HEK293 (cell line): ENCODE measurements around the gene DHDH.

Source experiments
- GLIS2 ChIP-seq: fragments of 450-650 bp; formaldehyde crosslinking; IDR thresholded peaks from 2 replicates; pipeline ENCODE4 v1.5.1; 2016; ENCODE audit warnings: missing biosample characterization, missing genetic modification characterization
- HOXA7 ChIP-seq: sonication (generic); formaldehyde crosslinking; IDR thresholded peaks from 2 replicates; pipeline ENCODE4 v1.8.1; 2022; ENCODE audit warnings: missing genetic modification reagents, borderline replicate concordance
- HOXD13 ChIP-seq: sonication (generic); formaldehyde crosslinking; IDR thresholded peaks from 2 replicates; pipeline ENCODE4 v1.8.0; 2022; ENCODE audit warnings: missing genetic modification reagents, borderline replicate concordance
- KLF16 ChIP-seq: fragments of 450-650 bp; formaldehyde crosslinking; IDR thresholded peaks from 2 replicates; pipeline ENCODE4 v1.5.1; 2017; ENCODE audit warnings: missing biosample characterization, missing genetic modification characterization
- OSR2 ChIP-seq: fragments of 450-650 bp; formaldehyde crosslinking; IDR thresholded peaks from 2 replicates; pipeline ENCODE4 v1.5.1; 2016; ENCODE audit warnings: missing biosample characterization, missing genetic modification characterization
- RBAK ChIP-seq: fragments of 450-650 bp; formaldehyde crosslinking; IDR thresholded peaks from 2 replicates; pipeline ENCODE4 v1.5.1; 2016; ENCODE audit warnings: missing biosample characterization, missing genetic modification characterization
- SCRT1 ChIP-seq: fragments of 450-650 bp; formaldehyde crosslinking; IDR thresholded peaks from 2 replicates; pipeline ENCODE4 v1.5.1; 2016; ENCODE audit warnings: missing biosample characterization, missing genetic modification characterization, borderline replicate concordance
- TRIM28 ChIP-seq: IDR thresholded peaks from 2 replicates; pipeline ENCODE4 v1.6.1; 2011; ENCODE audit warnings: low read length, control low read depth, borderline replicate concordance
- ZBTB1 ChIP-seq: fragments of 450-650 bp; formaldehyde crosslinking; IDR thresholded peaks from 2 replicates; pipeline ENCODE4 v1.5.1; 2016; ENCODE audit warnings: missing biosample characterization, missing genetic modification characterization
- ZEB2 ChIP-seq: fragments of 450-650 bp; formaldehyde crosslinking; IDR thresholded peaks from 2 replicates; pipeline ENCODE4 v1.5.1; 2016; ENCODE audit warnings: missing biosample characterization, missing genetic modification characterization
- ZNF112 ChIP-seq: fragments of 450-650 bp; formaldehyde crosslinking; IDR thresholded peaks from 2 replicates; pipeline ENCODE4 v1.5.0; 2017; ENCODE audit warnings: missing biosample characterization, missing genetic modification characterization
- ZNF146 ChIP-seq: fragments of 450-650 bp; formaldehyde crosslinking; IDR thresholded peaks from 2 replicates; pipeline ENCODE4 v1.5.1; 2016; ENCODE audit warnings: missing biosample characterization, missing genetic modification characterization
- ZNF184 ChIP-seq: fragments of 450-650 bp; IDR thresholded peaks from 2 replicates; pipeline ENCODE4 v1.5.1; 2018; ENCODE audit warnings: missing biosample characterization, mild to moderate bottlenecking, missing genetic modification characterization
- ZNF214 ChIP-seq: fragments of 450-650 bp; formaldehyde crosslinking; IDR thresholded peaks from 2 replicates; pipeline ENCODE4 v1.5.1; 2017; ENCODE audit warnings: missing biosample characterization, mild to moderate bottlenecking, missing genetic modification characterization, borderline replicate concordance
- ZNF24 ChIP-seq: fragments of 450-650 bp; formaldehyde crosslinking; IDR thresholded peaks from 2 replicates; pipeline ENCODE4 v1.5.1; 2016; ENCODE audit warnings: missing biosample characterization, missing genetic modification characterization
- ZNF274 ChIP-seq, 2 experiments: fragments of 200-500 bp in 1 of 2; fragments of 450-650 bp in 1 of 2; sonication (Bioruptor generic) in 1 of 2; formaldehyde crosslinking in 1 of 2; IDR thresholded peaks; 2 replicates each; pipeline versions ENCODE4 v1.5.1 to v1.6.1; 2014 to 2016; ENCODE audit warnings: borderline replicate concordance in 1 of 2, inconsistent platforms in 1 of 2, low read length in 1 of 2, missing biosample characterization in 1 of 2, missing genetic modification characterization in 1 of 2
- ZNF394 ChIP-seq: fragments of 450-650 bp; formaldehyde crosslinking; IDR thresholded peaks from 2 replicates; pipeline ENCODE4 v1.5.1; 2016; ENCODE audit warnings: missing biosample characterization, missing genetic modification characterization, mild to moderate bottlenecking, moderate library complexity, borderline replicate concordance
- ZNF404 ChIP-seq: fragments of 450-650 bp; formaldehyde crosslinking; IDR thresholded peaks from 2 replicates; pipeline ENCODE4 v1.5.1; 2017; ENCODE audit warnings: missing biosample characterization, missing genetic modification characterization
- ZNF416 ChIP-seq: fragments of 450-650 bp; formaldehyde crosslinking; IDR thresholded peaks from 2 replicates; pipeline ENCODE4 v1.5.1; 2016; ENCODE audit warnings: missing biosample characterization, missing genetic modification characterization
- ZNF548 ChIP-seq: fragments of 450-650 bp; formaldehyde crosslinking; IDR thresholded peaks from 2 replicates; pipeline ENCODE4 v1.5.1; 2016; ENCODE audit warnings: missing biosample characterization, missing genetic modification characterization
- ZNF555 ChIP-seq: fragments of 450-650 bp; formaldehyde crosslinking; conservative IDR thresholded peaks from 2 replicates; pipeline ENCODE4 v1.5.1; 2017; ENCODE audit warnings: missing biosample characterization, mild to moderate bottlenecking, missing genetic modification characterization, inconsistent platforms
- ZNF791 ChIP-seq: fragments of 450-650 bp; formaldehyde crosslinking; IDR thresholded peaks from 2 replicates; pipeline ENCODE4 v1.5.1; 2016; ENCODE audit warnings: missing biosample characterization, missing genetic modification characterization
- ZNF843 ChIP-seq: fragments of 450-650 bp; formaldehyde crosslinking; IDR thresholded peaks from 2 replicates; pipeline ENCODE4 v1.5.1; 2016; ENCODE audit warnings: missing biosample characterization, missing genetic modification characterization
- TF ChIP-seq, protein P1 (sequence below): fragments of 450-650 bp; formaldehyde crosslinking; IDR thresholded peaks from 2 replicates; pipeline ENCODE4 v1.5.1; 2016; ENCODE audit warnings: missing biosample characterization, missing genetic modification characterization
- TF ChIP-seq, protein P2 (sequence below): fragments of 450-650 bp; formaldehyde crosslinking; IDR thresholded peaks from 2 replicates; pipeline ENCODE4 v1.5.1; 2017; ENCODE audit warnings: missing biosample characterization, missing genetic modification characterization
- TF ChIP-seq, protein P3 (sequence below): fragments of 450-650 bp; IDR thresholded peaks from 2 replicates; pipeline ENCODE4 v1.5.1; 2018; ENCODE audit warnings: missing biosample characterization, mild to moderate bottlenecking, missing genetic modification characterization
- TF ChIP-seq, protein P4 (sequence below): fragments of 450-650 bp; formaldehyde crosslinking; IDR thresholded peaks from 2 replicates; pipeline ENCODE4 v1.5.1; 2016; ENCODE audit warnings: missing biosample characterization, missing genetic modification characterization
- TF ChIP-seq, protein P5 (sequence below): fragments of 450-650 bp; formaldehyde crosslinking; IDR thresholded peaks from 2 replicates; pipeline ENCODE4 v1.5.1; 2017; ENCODE audit warnings: missing biosample characterization, missing genetic modification characterization
- TF ChIP-seq, protein P6 (sequence below): fragments of 450-650 bp; formaldehyde crosslinking; IDR thresholded peaks from 2 replicates; pipeline ENCODE4 v1.5.1; 2016; ENCODE audit warnings: missing biosample characterization, missing genetic modification characterization

The DHDH gene

DNA sequence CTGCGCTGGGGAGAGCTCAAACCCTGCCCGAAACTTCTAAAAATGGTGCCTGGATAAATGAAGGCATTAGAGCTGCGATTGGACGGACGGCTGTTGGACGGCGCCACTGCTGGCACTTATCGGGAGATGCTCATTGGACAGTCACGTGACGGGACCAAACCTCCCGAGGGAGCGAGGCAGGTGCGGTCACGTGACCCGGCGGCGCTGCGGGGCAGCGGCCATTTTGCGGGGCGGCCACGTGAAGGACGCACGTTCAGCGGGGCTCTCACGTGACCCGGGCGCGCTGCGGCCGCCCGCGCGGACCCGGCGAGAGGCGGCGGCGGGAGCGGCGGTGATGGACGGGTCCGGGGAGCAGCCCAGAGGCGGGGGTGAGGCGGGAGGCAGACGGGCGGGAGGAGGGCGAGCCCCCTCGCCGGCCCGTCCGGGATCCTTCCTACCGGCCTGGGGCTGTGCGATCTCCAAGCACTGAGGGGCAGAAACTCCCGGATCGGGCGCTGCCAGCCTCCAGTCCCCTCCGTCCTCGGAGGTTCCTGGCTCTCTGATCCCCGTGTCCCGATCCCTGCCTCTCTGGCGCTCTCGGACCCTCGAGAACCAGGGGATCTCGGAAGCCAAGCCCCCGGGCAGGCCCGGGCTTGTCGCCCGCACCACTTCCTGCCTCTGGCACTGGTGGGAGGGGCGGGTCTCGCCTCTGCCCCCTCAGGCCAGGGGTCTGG is 21.3 kb downstream of the DHDH start, which contains the start of gene BAX (continued):
- no peak for TF ChIP-seq HOXD13 (CRISPR knock-in tag)
- TF ChIP-seq OSR2 (tag by site-specific recombination): 0 out of 2 replicates have a peak, but pooled peaks have one; percentile 40
- no peak for TF ChIP-seq TRIM28
- peak; percentile 27; the same call in 1 of the 2 replicates for TF ChIP-seq ZNF791
- TF ChIP-seq ZNF214 (tag by site-specific recombination): no peak
- peak; percentile 62 for TF ChIP-seq KLF16 (tag by site-specific recombination)
- TF ChIP-seq ZNF274 (IDR thresholded peaks at IDR 0.05; ENCODE audit: low read length): no peak
- no peak for TF ChIP-seq ZNF274 (tag by site-specific recombination; IDR thresholded peaks at IDR 0.05; ENCODE audit: borderline replicate concordance)
- TF ChIP-seq, protein P1, sequence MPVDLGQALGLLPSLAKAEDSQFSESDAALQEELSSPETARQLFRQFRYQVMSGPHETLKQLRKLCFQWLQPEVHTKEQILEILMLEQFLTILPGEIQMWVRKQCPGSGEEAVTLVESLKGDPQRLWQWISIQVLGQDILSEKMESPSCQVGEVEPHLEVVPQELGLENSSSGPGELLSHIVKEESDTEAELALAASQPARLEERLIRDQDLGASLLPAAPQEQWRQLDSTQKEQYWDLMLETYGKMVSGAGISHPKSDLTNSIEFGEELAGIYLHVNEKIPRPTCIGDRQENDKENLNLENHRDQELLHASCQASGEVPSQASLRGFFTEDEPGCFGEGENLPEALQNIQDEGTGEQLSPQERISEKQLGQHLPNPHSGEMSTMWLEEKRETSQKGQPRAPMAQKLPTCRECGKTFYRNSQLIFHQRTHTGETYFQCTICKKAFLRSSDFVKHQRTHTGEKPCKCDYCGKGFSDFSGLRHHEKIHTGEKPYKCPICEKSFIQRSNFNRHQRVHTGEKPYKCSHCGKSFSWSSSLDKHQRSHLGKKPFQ: no peak
- TF ChIP-seq, protein P2, sequence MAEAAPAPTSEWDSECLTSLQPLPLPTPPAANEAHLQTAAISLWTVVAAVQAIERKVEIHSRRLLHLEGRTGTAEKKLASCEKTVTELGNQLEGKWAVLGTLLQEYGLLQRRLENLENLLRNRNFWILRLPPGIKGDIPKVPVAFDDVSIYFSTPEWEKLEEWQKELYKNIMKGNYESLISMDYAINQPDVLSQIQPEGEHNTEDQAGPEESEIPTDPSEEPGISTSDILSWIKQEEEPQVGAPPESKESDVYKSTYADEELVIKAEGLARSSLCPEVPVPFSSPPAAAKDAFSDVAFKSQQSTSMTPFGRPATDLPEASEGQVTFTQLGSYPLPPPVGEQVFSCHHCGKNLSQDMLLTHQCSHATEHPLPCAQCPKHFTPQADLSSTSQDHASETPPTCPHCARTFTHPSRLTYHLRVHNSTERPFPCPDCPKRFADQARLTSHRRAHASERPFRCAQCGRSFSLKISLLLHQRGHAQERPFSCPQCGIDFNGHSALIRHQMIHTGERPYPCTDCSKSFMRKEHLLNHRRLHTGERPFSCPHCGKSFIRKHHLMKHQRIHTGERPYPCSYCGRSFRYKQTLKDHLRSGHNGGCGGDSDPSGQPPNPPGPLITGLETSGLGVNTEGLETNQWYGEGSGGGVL: peak; percentile 24
- peak; percentile 88 for TF ChIP-seq ZEB2 (tag by site-specific recombination)
- 0 out of 2 replicates have a peak, but pooled peaks have one; percentile 20 for TF ChIP-seq ZNF184 (tag by site-specific recombination)
- TF ChIP-seq ZNF416 (tag by site-specific recombination): no peak
- TF ChIP-seq, protein P3, sequence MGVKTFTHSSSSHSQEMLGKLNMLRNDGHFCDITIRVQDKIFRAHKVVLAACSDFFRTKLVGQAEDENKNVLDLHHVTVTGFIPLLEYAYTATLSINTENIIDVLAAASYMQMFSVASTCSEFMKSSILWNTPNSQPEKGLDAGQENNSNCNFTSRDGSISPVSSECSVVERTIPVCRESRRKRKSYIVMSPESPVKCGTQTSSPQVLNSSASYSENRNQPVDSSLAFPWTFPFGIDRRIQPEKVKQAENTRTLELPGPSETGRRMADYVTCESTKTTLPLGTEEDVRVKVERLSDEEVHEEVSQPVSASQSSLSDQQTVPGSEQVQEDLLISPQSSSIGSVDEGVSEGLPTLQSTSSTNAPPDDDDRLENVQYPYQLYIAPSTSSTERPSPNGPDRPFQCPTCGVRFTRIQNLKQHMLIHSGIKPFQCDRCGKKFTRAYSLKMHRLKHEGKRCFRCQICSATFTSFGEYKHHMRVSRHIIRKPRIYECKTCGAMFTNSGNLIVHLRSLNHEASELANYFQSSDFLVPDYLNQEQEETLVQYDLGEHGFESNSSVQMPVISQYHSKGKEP (tag by site-specific recombination): peak; percentile 87
- TF ChIP-seq ZBTB1 (tag by site-specific recombination): no peak
- TF ChIP-seq GLIS2 (tag by site-specific recombination): peak; percentile 32; the same call in 1 of the 2 replicates
- TF ChIP-seq SCRT1: no peak
- TF ChIP-seq ZNF843 (tag by site-specific recombination): peak; percentile 79
- TF ChIP-seq, protein P4, sequence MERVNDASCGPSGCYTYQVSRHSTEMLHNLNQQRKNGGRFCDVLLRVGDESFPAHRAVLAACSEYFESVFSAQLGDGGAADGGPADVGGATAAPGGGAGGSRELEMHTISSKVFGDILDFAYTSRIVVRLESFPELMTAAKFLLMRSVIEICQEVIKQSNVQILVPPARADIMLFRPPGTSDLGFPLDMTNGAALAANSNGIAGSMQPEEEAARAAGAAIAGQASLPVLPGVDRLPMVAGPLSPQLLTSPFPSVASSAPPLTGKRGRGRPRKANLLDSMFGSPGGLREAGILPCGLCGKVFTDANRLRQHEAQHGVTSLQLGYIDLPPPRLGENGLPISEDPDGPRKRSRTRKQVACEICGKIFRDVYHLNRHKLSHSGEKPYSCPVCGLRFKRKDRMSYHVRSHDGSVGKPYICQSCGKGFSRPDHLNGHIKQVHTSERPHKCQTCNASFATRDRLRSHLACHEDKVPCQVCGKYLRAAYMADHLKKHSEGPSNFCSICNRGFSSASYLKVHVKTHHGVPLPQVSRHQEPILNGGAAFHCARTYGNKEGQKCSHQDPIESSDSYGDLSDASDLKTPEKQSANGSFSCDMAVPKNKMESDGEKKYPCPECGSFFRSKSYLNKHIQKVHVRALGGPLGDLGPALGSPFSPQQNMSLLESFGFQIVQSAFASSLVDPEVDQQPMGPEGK (tag by site-specific recombination): no peak
- TF ChIP-seq RBAK (tag by site-specific recombination): no peak
- no peak for TF ChIP-seq ZNF404 (tag by site-specific recombination)
- TF ChIP-seq ZNF24: peak; percentile 98
- TF ChIP-seq, protein P5, sequence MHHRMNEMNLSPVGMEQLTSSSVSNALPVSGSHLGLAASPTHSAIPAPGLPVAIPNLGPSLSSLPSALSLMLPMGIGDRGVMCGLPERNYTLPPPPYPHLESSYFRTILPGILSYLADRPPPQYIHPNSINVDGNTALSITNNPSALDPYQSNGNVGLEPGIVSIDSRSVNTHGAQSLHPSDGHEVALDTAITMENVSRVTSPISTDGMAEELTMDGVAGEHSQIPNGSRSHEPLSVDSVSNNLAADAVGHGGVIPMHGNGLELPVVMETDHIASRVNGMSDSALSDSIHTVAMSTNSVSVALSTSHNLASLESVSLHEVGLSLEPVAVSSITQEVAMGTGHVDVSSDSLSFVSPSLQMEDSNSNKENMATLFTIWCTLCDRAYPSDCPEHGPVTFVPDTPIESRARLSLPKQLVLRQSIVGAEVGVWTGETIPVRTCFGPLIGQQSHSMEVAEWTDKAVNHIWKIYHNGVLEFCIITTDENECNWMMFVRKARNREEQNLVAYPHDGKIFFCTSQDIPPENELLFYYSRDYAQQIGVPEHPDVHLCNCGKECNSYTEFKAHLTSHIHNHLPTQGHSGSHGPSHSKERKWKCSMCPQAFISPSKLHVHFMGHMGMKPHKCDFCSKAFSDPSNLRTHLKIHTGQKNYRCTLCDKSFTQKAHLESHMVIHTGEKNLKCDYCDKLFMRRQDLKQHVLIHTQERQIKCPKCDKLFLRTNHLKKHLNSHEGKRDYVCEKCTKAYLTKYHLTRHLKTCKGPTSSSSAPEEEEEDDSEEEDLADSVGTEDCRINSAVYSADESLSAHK (tag by site-specific recombination): peak; percentile 61; the same call in 1 of the 2 replicates
- no peak for TF ChIP-seq HOXA7 (CRISPR knock-in tag)
- TF ChIP-seq ZNF555 (tag by site-specific recombination): no peak
- TF ChIP-seq ZNF394 (tag by site-specific recombination): no peak
- TF ChIP-seq, protein P6, sequence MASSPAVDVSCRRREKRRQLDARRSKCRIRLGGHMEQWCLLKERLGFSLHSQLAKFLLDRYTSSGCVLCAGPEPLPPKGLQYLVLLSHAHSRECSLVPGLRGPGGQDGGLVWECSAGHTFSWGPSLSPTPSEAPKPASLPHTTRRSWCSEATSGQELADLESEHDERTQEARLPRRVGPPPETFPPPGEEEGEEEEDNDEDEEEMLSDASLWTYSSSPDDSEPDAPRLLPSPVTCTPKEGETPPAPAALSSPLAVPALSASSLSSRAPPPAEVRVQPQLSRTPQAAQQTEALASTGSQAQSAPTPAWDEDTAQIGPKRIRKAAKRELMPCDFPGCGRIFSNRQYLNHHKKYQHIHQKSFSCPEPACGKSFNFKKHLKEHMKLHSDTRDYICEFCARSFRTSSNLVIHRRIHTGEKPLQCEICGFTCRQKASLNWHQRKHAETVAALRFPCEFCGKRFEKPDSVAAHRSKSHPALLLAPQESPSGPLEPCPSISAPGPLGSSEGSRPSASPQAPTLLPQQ (tag by site-specific recombination): peak; percentile 74
- TF ChIP-seq ZNF112 (tag by site-specific recombination): no peak
- no peak for TF ChIP-seq ZNF548 (tag by site-specific recombination)
- no peak for TF ChIP-seq ZNF146 (tag by site-specific recombination)
